Activated gamma-delta T cell treated with Interleukin-2 at 50 U/mL for 16 hours (primary cell): ENCODE data around the gene FAXDC2.
"Not testable (repeated sequence)": the region's sequence is repeated elsewhere in the genome, so short reads cannot be mapped to it uniquely, and the experiment has no call there.

Experiments
- DNase-seq: peaks from one replicate; pipeline ENCODE4 v3.0.0-alpha.2; 2020

Gene FAXDC2

DNA sequence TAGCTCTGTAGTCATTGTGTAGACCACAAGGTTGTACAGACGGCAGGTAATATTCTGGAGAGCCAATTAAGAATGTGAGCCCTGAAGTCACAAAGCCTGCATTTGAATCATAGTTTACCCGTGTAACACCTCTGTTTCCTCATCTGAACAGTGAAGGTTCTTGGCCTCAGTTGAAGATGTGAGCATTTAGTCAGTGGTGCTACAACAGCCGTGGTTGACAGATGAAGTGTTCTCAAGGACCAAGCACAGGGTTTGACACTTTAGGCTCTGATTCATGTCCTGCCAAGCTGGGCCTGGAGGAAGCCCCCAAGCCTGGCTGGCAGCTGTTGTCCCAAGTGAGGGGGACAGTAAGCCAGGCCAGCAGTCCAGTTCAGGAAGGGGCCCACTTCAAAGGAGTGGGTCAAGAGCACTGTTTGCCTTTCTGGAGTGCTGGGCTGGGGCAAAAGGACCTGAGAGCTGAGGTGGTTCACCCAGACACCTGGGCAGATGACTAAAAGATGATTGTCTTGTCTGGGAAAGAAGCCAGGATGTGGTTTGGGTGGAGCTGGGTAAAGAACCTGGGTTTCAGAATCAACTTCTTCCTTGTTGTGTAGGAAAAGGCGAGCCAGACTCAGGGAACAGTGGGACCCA is 20.7 kb downstream of the FAXDC2 start:
- no peak for DNase-seq

DNA sequence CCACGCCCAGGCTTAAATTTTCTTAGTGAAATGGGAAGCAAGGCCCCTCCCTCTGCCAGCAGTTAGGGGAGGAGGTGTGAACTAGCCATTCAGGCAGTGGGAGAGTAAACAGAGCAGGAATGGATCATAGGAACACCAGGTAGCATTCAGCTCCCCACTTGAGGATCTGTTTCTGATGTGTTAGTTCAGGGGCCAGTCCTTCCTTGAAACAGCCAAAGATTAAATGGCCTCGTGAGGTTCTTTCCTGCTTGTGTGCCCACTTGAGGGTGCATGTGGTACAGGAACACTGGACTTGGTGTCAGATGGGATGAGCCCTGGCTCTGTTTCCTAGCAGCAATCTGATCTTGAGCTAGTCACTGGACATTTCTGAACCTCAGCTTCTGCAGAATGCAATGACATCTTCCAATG is 21.2 kb downstream of the FAXDC2 start:
- no peak for DNase-seq

DNA sequence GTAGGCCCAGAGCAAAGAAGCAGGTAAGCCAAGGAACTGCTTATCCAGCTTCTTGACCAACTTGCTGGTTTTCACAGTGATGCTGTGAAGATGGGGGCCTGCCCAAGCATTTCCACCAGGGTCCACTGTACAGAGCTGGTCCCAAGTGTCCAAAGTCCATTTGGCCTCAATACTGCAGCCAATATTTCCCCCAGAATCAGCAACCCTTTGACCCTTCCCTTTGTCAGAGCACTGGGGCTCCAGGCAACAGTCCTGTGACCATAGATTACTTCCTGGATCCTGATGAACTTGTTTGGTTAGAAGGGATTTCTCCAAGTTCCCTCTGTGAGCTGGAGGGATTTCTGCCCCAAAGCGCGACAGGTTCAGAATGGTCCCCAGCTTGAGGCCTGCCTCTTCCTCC is 26.3 kb downstream of the FAXDC2 start:
- no peak for DNase-seq

DNA sequence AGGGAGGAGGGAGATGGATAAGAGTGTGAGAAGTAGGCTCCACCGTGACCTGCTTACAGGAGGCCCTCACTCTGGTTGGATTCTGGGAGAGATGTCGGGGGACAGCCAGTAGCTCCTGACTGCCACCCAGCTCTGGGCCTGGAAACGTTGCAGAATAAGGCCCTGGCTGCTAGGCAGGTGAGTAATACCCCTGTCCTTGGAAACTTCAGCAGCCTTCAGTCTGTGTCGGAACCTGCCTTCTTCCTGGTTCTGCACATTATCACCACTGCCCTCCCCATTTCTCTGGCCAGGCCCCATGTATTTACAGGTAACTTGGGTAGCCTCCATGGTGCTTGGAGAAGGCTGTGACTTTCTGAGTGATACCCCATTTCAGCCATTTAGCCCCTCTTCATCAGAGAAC is 26.8 kb downstream of the FAXDC2 start:
- DNase-seq, result no peak

DNA sequence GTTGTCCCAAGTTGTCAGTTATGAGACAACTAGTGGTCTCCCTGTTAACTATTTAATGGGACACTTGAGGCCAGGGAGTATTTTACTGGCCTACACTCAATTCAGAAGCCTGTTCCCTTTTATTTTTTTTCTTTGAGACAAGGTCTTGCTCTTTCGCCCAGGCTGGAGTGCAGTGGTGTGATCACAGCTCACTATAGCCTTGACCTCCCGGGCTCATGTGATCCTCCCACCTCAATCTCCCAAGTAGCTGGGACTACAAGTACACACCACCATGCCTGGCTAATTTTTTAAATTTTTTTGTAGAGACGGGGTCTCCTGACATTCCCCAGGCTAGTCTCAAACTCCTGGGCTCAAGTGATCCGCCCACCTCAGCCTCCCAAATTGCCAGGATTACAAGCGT is 27.5 kb downstream of the FAXDC2 start:
- not testable (repeated sequence) for DNase-seq

DNA sequence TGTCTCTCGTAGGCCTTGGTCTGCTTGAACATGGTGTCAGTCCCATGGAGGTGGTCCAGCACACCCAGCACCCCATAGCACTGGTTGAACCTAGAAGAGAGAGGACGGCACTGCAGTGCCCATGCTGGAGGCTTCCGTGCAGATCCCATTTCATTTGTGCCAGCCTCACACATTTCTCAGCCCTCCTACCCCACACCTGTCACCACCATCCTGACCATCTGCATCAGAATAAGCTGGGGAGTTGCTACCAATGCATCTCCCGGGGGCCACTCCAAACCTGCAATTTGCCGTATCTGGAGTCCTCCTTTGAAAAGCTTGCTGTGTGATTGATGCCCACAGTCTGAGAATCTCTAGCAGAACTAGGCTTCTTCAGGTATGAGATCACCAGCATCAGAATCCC is 30.0 kb downstream of the FAXDC2 start:
- no peak for DNase-seq

DNA sequence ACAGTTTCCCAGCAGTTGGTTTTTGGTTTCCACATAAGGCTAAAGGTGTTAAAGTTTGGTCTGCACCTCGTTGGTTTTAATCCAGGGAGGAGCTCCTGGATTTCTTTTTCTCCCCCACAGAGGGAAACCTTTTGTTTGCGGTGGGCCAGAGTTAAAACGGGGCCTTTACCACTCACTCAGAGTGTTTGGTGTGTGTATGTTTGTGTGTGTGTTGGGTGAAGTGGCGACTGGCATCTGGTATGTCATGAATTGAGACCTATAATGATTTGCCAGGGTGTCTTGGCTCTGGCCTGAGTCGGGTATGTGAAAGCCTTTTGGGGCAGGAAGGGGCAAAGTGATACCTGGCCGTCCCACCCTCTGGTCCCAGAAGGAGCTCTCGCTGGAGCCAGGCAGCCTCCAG is 30.9 kb downstream of the FAXDC2 start:
- DNase-seq, result no peak

DNA sequence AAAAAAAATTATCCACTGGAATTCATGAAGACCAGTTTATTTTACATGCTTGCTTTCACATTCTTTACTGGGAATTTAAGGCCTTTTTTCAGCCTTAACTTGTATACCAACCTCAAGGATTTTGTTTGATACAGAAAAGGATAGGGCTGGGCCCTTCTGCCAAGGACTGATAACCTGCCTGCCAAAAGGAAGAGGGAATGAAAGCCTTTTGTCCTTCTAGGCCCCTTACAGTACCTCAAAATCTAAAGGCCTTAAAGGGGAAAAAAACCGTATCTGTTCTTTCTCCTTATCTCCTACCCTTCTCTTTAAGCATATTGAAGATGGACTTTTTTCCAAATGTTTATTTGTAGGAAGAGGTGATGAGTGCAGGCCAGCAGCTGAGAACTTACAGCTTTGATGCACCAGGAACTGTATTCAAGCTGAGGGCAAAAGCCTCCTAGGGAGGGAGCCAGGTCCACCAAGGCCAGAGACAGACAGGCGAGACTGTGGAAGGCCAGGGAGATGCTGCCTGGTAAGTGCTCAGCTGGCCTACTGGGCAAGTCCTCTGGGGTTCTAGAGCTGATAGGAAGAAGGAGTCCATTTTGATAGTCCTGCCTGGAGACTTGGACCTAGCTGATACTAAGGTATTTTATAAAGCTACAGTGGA is 31.8 kb downstream of the FAXDC2 start:
- no peak for DNase-seq

DNA sequence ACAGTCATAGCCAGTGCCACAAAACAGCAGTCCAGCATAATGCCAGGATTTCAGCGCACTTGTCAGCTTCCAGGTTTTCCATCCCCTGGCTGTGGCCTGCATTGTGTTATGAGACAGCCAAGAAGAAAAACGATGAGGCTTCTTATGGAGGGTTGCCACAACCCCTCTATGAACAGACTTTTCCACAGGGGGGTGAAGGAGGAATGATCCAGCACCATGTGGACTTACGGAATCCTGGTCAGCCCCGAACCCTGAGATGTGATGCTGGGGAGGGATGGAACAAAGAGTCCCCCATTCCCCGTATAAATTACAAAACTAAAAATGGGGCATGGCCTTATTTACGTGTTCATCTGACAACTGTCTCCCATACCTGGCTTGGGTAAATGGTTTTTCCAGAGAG is 32.6 kb downstream of the FAXDC2 start:
- DNase-seq, result no peak

DNA sequence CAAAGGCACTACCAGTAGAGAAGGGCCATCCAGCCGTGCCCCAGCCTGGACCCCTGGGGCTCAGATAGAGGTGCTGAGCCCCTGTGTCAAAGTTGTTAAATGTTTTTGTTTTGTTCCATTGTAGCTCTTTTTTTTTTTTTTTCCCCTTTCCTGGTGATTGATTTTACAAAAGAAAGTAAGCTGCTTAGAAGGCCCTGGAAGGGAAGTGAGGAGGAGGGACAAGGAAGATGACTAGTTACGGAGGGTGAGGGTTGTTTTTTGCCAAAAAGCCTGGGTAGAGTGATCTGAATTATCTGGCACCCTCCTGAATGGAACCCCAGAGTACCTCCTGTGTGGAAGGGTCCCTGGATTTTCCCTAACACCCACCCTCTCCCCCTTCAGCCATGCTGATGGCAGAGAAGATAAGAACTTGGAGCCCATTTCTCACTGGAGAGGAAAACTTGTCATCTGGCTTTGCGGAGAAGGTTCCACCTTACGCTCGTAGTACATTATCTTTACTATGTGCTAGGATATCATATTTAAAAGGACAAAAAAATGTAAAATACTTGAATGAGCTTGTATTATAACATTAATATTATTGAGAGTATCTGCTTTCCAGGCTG is 33.4 kb downstream of the FAXDC2 start:
- no peak for DNase-seq

DNA sequence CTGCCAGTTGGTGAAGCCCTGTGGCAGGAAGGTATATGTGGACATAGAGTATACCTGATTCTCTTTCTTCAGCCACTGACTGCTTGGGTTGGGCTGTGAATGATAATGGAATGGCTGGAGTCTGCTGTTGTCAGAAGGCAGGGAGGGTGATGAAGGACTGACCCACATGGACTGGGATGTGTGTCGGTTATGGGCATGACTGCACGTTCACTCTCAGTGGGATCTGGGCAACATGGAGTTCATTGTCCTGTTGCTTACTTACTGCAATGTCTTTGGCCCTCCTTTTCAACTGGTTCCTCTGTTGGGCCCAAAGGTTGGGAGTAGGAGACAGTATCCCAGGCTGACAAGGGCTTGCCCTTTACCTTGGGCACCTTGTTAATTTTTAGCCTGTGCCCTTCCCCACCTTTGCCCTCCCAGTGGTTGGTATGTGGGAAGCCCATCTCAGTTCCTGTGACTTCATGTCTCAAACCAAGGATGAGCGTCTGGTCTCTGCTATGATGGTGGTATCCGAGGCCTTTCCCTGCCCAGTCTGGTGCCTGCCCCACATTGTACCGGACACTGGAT is 34.6 kb downstream of the FAXDC2 start:
- no peak for DNase-seq

DNA sequence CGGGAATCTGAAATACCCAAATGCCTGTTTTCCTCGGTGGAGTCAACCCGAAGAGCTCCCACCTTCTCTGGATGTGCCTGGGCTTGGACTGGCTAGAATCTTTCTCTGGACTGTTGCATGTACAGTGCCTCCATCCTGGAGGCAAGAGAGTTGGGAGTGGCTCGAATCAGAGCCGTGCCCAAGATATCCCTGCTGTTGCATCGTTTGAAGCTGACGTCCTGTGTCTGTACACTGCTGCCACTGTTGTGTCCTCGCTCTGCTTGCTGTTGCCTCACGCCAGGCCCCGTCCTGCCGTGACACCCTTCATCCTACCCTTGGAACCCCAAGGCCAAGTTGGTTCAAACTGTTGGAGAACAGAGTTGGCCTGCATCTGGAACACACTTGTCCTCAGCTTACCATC is 35.4 kb downstream of the FAXDC2 start:
- no peak for DNase-seq

DNA sequence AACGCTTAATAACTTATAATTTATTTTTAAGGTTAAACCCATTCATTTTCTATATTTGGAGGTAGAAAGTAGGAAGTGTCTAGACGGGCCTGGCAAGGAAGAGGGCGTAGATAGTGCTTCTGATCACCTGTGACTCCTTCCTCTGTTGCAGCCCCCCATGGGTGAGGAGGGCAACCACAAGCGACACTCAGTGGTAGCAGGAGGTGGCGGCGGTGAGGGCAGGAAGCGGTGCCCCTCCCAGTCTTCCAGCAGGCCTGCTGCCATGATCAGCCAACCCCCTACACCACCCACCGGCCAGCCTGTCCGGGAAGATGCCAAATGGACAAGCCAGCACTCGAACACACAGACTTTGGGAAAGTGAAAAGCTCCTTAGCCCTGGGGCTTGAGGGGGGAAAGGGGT is 36.7 kb downstream of the FAXDC2 start:
- peak; percentile 64 for DNase-seq

DNA sequence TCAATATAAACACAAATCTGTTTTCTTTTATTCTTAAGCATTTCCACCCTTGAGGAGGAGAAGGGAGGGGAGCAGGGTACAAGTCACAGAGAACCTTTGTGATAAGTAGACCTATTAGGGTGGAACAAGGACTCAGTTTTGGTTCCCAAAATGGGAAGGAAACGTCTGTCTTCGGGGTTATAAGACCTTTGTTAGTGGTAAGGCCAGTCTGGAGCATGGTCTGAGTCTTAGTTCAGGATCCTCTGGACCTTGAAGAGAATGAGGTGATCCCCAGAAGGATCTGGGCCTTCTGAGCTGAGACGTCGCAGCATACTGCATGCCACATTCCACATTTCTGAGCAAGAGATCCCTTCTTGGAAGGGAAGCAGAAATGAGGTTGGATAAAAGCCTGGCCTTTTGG is 37.2 kb downstream of the FAXDC2 start:
- DNase-seq, result no peak

DNA sequence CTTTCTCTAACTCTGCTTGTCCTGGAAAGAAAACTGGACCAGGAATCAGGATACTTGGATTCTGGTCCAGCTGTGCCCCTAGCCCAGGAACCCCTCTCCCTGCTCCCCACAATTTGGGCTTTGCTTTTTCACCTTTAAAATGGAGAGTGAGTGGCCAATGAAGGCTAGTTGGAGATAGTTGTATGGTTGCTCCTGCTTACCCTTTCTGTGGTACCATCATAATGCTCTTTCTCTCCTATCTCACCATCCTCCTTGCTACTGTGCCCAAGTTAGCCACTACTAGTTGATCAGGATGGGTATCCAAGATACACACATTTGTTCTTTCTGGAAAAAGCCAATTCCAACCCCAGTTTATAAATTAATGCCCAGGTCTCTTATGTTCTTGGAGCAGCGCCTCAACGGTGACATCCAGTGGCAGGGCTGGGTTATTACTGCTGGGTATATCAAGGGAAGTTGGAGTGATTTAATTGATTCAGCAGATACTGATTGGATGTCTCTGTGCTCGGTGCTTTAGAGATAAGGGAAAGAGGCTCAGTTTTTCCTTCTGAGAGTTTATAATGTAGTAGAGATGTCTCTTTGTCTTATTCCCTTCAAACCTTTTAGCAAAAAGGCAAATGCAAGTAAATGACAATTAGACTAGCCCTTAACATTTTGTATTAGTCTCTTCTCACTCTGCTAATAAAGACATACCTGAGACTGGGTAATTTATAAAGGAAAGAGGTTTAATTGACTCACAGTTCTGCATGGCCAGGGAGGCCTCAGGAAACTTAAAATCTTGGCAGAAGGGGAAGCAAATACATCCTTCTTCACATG is 38.5 kb downstream of the FAXDC2 start:
- DNase-seq, result peak; percentile 58

DNA sequence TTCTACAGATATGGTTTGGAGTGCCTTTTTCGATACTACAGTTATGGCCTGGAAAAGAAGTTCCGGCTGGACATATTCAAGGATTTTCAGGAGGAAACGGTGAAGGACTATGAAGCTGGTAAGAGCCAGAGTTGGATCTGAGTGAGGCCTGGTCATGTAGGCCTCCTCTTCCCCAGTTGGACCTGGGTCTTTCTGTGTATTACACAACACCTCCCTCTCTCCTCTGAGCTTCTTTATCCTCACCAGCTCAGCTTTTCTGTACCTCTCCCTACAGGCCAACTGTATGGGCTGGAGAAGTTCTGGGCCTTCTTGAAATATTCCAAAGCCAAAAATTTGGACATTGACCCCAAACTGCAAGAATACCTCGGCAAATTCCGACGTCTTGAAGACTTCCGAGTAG is 39.2 kb downstream of the FAXDC2 start:
- DNase-seq, result no peak

DNA sequence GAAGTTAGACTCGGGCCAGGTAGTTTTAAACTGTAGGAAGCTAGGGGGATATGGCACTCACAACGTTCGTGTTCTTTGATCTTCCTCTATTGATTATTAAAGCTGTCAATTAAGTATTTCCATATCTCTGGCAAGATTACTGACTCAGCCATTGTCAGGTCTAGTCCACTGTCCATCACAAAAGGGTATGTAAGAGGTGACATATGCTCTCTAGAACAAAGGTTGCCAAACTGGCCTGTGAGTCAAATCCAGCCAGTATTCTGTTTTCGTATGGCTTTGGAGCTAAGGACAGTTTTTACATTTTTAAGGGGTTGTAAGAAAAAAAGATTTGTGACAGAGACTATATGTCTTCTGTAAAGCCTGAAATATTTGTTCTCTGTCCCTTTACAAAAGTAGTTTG is 44.2 kb downstream of the FAXDC2 start:
- no peak for DNase-seq

DNA sequence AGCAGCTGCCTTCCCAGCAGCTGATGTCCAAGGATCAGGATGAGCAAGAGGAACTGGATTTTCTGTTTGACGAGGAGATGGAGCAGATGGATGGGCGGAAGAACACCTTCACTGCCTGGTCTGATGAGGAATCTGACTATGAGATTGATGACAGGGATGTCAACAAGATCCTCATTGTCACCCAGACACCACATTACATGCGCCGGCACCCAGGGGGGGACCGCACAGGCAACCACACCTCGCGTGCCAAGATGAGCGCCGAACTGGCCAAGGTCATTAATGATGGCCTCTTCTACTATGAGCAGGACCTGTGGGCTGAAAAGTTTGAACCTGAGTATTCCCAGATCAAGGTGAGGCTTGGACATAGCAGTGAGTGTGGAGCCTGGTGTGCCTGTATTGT is 48.4 kb downstream of the FAXDC2 start:
- DNase-seq, result no peak

DNA sequence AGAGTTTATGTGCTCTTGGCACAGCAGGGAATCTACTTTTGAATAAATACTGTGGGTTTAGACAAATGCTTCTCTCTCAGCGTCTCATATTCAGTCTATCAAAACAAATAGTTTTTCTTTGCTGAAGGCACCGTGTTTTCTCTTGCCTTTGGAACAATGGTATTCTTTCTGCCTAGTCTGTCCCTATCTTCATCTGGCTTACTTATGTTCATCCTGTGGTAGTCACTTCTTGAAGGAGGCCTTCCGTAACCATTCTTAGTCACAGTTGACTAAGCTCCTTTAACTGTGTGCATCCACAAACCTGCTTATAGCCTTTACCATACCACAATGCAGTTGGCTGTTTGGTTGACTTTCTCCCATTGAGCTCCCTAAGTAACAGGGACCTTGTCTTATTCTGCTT is 49.3 kb downstream of the FAXDC2 start:
- no peak for DNase-seq

DNA sequence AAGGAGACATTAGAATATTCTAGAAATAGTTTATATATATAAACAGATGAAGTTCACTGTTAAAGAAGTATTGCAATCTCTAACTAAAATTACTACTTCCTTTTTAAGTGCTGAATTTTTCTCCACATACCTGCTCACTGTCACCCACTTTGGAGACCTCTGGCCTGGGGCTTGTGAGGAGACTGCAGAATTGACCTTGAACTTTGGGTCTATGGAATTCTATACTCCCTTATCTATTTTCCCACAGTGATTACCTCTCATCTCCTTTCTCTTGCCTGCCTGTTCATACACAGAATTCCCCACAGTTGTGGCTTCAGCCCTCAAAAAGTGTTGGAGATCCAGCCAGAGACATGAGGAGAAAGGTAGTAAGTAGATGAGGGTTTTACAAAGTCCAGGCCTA is 49.8 kb downstream of the FAXDC2 start:
- no peak for DNase-seq

DNA sequence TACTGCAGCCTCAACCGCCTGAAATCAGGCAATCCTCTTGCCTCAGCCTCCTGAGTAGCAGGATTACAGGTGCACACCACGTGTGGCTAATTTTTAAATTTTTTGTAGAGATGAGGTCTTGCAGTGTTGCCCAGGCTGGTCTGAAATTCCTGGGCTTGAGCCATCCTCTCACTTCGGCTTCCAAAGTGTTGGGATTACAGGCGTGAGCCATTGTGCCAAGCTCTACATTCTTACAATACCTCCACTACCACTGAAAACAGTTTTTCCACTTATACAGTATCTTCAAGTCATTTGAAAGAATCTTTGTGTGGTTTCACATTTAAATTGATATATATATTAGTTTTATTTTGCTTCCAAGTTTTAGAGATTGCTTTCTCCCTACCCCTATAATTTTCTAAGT is 52.6 kb downstream of the FAXDC2 start:
- DNase-seq, result no peak

DNA sequence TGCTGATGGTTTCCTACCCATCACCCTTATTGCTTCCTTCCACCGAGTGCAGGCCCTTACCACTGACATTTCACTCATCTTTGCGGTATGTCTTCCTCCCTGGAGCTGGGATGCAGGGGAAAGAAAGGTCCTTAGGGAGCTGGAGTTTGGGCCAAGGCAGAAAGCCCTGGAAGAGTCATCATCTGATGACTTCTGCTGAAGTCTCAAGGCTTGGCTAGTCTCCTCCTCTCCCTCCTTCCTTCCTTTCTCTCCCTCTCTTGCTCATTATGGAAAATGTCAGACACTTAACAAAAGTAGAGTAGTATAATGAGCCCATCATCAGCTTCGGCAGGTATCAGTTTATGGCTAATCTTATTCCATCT is 55.2 kb downstream of the FAXDC2 start:
- no peak for DNase-seq

DNA sequence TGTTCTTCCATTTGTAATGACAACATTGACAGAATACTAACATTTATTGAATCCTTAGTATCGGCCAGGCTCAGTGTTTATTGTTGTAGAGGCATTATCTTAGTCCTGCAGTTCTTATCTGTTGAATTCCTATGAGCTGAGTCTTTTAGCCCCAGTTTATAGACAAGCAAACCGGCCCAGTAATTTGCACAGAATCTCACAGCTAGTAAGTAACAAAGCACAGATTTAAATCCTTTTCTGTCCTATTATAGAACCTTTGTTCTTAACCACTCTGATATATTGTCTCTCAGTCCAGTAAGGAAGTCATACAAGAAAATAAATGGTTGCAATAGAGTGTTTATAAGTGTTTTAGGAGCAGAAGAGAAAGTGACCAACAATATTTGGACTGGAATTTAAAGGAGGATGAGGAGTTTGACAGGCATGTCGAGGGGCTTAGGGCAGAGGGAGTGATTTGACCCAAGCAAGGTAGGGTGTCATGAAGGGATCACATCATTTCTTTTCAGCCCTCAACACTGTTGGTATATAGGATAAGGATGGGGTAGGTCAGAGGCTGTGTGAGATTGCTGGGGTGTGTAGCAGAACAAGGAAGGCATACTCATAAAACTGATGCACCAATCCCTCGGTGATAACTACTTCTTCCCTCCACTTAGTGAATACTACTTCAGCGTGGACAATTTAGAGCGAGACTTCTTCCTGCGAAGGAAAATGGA is 55.7 kb downstream of the FAXDC2 start:
- no peak for DNase-seq
